ENCODE results near the gene ADAT1.

GRCh38 chr16:75617121-75617520, 6.0 kb downstream of the ADAT1 start:
- no peak for TF ChIP-seq CTCF (IDR thresholded peaks at IDR 0.05; ENCODE audit: low read length)
- no peak for TF ChIP-seq EZH2phosphoT487 (IDR thresholded peaks at IDR 0.05; ENCODE audit: low read length)
- no peak for TF ChIP-seq EZH2 (optimal IDR thresholded peaks at IDR 0.05; ENCODE audit: low read depth, low read length)

All from MM.1S (cell line).